ENCODE data around the gene PTPRN2.

Gene PTPRN2

DNA sequence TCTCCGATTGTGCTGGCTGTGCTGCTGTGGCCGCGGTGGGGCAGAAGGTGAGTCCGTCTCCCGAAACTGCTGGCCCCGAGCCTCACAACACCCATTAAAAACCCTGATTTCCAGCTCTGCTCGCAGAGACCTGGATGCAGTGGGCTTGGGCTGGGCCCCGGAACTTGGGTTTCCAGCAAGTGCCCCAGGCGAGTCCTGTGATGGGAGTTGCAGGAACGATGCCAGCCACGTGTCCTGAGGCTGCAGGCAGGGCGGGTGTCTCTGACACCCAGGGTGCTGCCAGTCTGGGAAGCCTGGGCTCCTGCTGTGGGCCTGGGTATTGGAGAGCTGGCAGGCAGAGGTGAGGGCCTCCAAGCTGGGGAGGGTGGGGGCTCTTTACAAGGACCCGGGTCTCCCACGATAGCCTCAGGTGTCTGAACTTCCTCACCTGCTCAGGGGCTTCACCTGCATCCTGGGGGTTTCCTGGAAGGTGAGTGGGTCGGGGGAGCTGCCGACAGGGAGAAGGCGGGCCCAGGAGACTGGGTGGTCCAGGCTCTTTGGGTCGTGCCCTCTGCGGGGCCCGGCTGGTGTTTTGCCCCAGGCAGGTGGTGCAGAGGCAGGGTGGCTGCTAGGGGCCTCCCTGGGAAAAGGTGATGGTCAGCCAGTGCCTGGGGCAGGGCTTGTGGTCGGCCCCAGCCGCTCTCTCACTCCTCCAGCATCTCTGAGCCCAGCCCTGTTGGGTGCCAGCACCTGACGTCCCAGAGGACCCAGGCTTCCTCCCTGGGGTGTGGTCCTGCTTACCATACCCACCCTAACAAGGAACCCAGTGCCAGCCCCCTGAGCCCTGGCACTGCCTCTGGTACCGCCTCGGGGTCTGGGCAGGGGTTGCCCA lies 1070.5 kb downstream of the PTPRN2 start:
- Histone ChIP-seq H3K9ac (ENCODE audit: low read depth, low read length) (no peak overlapping the region), H3K36me3 (ENCODE audit: insufficient read depth, low read length) (no peaks in the 10 kb centered on the region), H3K4me1 (ENCODE audit: insufficient read depth, low read length) (no peaks in the 10 kb centered on the region), H3K9me3 (ENCODE audit: control insufficient read depth, insufficient read depth, low read length) (no peaks in the 10 kb centered on the region; the same call in 1 of the 2 replicates)

DNA sequence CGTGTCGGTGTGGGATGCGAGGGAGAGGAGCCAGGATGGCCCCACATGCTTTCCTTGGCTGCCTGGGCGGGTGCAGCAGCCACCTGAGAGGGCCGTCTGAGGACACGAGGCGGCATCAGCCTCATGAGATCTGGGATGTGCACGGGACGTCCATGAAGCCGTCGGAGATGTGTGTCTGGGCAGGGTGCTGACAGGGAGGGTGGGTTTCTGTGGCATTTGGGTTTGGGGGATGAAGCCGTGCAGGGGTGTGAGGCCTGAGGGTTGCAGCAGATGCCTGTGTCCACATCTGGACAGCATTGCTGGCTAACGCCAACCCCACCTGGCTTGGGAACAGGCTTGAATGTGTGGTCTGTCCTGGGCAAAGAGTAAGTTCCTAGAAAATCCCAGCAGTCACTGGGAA lies 1071.3 kb downstream of the PTPRN2 start:
- H3K9ac ChIP-seq (ENCODE audit: low read depth, low read length), result no peak overlapping the region
- no peaks in the 10 kb centered on the region; the same call in 1 of the 2 replicates for H3K9me3 ChIP-seq (ENCODE audit: control insufficient read depth, insufficient read depth, low read length)
- H3K4me1 ChIP-seq (ENCODE audit: insufficient read depth, low read length), result no peaks in the 10 kb centered on the region
- H3K36me3 ChIP-seq (ENCODE audit: insufficient read depth, low read length), result no peaks in the 10 kb centered on the region

DNA sequence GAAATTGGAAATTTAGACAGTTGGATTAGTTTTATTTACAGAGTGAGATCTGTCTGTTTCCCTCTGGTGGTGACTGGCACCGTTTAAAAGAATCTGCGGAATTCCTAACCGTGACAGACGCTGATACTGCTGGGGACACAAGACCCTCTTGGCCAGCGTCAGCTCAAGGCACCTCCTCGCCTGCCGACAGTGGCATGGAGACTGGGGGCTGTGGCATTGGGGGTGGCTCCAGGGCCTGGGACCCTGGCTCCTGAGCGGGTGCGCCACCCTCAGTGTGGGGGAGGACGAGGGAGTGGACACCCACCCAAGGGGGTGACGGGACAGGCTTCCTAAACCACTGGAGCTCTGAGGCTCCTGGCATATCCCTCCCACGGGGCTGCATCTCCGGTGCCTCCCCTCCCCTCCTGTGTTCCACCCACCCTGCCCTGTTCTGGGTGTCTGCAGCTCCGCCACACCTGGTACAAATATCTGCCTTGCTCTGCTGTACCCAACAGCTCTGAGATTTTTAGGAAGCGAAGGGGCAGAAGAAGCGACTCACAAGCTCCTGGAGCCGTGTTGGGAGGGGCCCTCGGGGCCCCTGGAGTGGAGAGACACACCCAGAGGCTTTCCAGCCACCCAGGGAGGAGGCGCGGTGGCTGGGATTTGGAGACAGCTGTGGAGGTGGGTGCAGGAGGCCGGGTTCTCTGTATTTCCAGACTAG lies 1072.1 kb downstream of the PTPRN2 start:
- Histone ChIP-seq H3K36me3 (ENCODE audit: insufficient read depth, low read length) (no peaks in the 10 kb centered on the region), H3K9ac (ENCODE audit: low read depth, low read length) (no peak overlapping the region), H3K4me1 (ENCODE audit: insufficient read depth, low read length) (no peaks in the 10 kb centered on the region), H3K9me3 (ENCODE audit: control insufficient read depth, insufficient read depth, low read length) (no peaks in the 10 kb centered on the region; the same call in 1 of the 2 replicates)

GRCh38 chr7:157514746-157515145 lies 1072.9 kb downstream of the PTPRN2 start:
- no peak overlapping the region for H3K9ac ChIP-seq (ENCODE audit: low read depth, low read length)
- H3K36me3 ChIP-seq (ENCODE audit: insufficient read depth, low read length), result no peaks in the 10 kb centered on the region
- no peaks in the 10 kb centered on the region for H3K4me1 ChIP-seq (ENCODE audit: insufficient read depth, low read length)
- H3K9me3 ChIP-seq (ENCODE audit: control insufficient read depth, insufficient read depth, low read length), result no peaks in the 10 kb centered on the region; the same call in 1 of the 2 replicates

DNA sequence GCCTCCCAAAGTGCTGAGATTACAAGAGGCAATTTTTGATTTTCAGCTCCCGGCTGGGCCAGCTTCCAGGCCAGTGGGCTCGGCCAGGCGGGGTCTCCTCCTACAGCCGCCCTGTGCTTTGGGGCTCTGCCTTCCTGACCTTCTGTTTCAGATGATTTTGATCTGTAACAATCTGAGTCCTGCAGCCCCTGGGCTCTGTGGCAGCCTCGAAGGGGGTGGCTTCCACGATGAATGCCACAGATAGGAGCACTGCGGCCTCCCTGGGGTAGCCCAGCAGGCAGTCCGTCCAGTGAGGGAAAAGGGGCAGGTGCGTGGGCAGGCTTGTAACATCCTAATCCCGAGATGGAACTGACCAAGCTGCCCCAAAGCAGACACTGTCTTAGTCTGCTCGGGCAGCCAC lies 1073.3 kb downstream of the PTPRN2 start:
- Histone ChIP-seq H3K9ac (ENCODE audit: low read depth, low read length) (no peak overlapping the region), H3K9me3 (ENCODE audit: control insufficient read depth, insufficient read depth, low read length) (no peaks in the 10 kb centered on the region; the same call in 1 of the 2 replicates), H3K4me1 (ENCODE audit: insufficient read depth, low read length) (no peaks in the 10 kb centered on the region), H3K36me3 (ENCODE audit: insufficient read depth, low read length) (no peaks in the 10 kb centered on the region)

GRCh38 chr7:157513682-157514081 lies 1073.9 kb downstream of the PTPRN2 start:
- Histone ChIP-seq H3K9me3 (ENCODE audit: control insufficient read depth, insufficient read depth, low read length) (no peaks in the 10 kb centered on the region; the same call in 1 of the 2 replicates), H3K36me3 (ENCODE audit: insufficient read depth, low read length) (no peaks in the 10 kb centered on the region), H3K4me1 (ENCODE audit: insufficient read depth, low read length) (no peaks in the 10 kb centered on the region), H3K9ac (ENCODE audit: low read depth, low read length) (no peak overlapping the region)

GRCh38 chr7:157513162-157513621 lies 1074.4 kb downstream of the PTPRN2 start:
- H3K9ac ChIP-seq (ENCODE audit: low read depth, low read length), result no peak overlapping the region
- H3K9me3 ChIP-seq (ENCODE audit: control insufficient read depth, insufficient read depth, low read length), result no peaks in the 10 kb centered on the region; the same call in 1 of the 2 replicates

GRCh38 chr7:157509226-157509625 lies 1078.4 kb downstream of the PTPRN2 start:
- H3K4me1 ChIP-seq (ENCODE audit: insufficient read depth, low read length), result no peaks in the 10 kb centered on the region
- H3K9me3 ChIP-seq (ENCODE audit: control insufficient read depth, insufficient read depth, low read length), result no peaks in the 10 kb centered on the region
- no peaks in the 10 kb centered on the region for H3K36me3 ChIP-seq (ENCODE audit: insufficient read depth, low read length)
- H3K9ac ChIP-seq (ENCODE audit: low read depth, low read length), result no peak overlapping the region

More at GRCh38 chr7:157513162-157513621, 1074.4 kb downstream of the PTPRN2 start:
- H3K36me3 ChIP-seq (ENCODE audit: insufficient read depth, low read length), result no peaks in the 10 kb centered on the region
- H3K4me1 ChIP-seq (ENCODE audit: insufficient read depth, low read length), result no peaks in the 10 kb centered on the region

- Histone ChIP-seq H3K4me1 (ENCODE audit: insufficient read depth, low read length) (no peaks in the 10 kb centered on the region), H3K9ac (ENCODE audit: low read depth, low read length) (no peak overlapping the region), H3K9me3 (ENCODE audit: control insufficient read depth, insufficient read depth, low read length) (no peaks in the 10 kb centered on the region), H3K36me3 (ENCODE audit: insufficient read depth, low read length) (no peaks in the 10 kb centered on the region)
Measured at GRCh38 chr7:157508477-157508881, 1079.1 kb downstream of the PTPRN2 start.

- Histone ChIP-seq H3K4me1 (ENCODE audit: insufficient read depth, low read length) (no peaks in the 10 kb centered on the region), H3K9me3 (ENCODE audit: control insufficient read depth, insufficient read depth, low read length) (no peaks in the 10 kb centered on the region), H3K9ac (ENCODE audit: low read depth, low read length) (no peak overlapping the region), H3K36me3 (ENCODE audit: insufficient read depth, low read length) (no peaks in the 10 kb centered on the region)
Measured at GRCh38 chr7:157507987-157508386, 1079.6 kb downstream of the PTPRN2 start.

- H3K4me1 ChIP-seq (ENCODE audit: insufficient read depth, low read length), result no peaks in the 10 kb centered on the region
Measured at GRCh38 chr7:157506268-157506667, 1081.4 kb downstream of the PTPRN2 start.

DNA sequence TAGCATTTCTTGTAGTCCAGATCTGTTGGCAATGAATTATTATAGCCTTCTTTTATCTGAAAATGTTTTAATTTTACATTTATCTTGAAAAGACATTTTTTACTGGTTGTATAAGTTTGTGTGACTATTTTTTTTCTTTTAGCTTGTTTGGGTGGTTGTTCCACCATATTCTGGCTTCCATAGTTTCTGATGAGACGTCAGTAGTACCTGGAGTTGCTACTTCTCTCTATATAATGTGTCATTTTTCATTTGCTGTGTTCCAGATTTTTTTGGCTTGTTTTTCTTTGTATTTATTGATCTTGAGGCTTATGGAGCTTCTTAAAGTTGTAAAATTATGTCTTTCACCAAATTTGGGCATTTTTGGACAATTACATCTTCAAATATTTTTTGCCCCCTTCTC lies 1082.0 kb downstream of the PTPRN2 start:
- Histone ChIP-seq H3K9me3 (ENCODE audit: control insufficient read depth, insufficient read depth, low read length) (no peaks in the 10 kb centered on the region), H3K4me1 (ENCODE audit: insufficient read depth, low read length) (no peaks in the 10 kb centered on the region), H3K36me3 (ENCODE audit: insufficient read depth, low read length) (no peaks in the 10 kb centered on the region), H3K9ac (ENCODE audit: low read depth, low read length) (no peak overlapping the region)

More at GRCh38 chr7:157506268-157506667, 1081.4 kb downstream of the PTPRN2 start:
- Histone ChIP-seq H3K36me3 (ENCODE audit: insufficient read depth, low read length) (no peaks in the 10 kb centered on the region), H3K9ac (ENCODE audit: low read depth, low read length) (no peak overlapping the region), H3K9me3 (ENCODE audit: control insufficient read depth, insufficient read depth, low read length) (no peaks in the 10 kb centered on the region)

DNA sequence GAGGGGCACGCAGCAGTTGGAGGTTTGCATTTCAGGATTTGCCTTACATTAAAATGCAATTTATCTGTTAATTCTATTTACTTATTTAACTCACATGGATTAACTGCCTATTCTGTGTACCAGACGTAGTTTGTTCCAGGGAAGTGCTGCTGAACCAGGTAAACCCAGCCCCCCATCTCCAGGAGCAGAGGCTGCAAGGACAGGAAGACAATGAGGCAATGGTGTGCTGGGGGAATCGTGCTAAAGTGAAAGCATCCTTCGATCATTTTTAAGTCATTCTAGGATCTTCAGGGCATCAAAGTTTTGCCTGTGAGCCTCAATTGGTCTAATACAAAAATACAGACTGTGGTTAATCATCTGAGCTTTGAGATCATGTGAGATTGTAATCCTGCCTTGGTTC lies 1084.4 kb downstream of the PTPRN2 start:
- Histone ChIP-seq H3K9me3 (ENCODE audit: control insufficient read depth, insufficient read depth, low read length) (no peaks in the 10 kb centered on the region), H3K36me3 (ENCODE audit: insufficient read depth, low read length) (no peaks in the 10 kb centered on the region), H3K4me1 (ENCODE audit: insufficient read depth, low read length) (no peaks in the 10 kb centered on the region), H3K9ac (ENCODE audit: low read depth, low read length) (no peak overlapping the region)

DNA sequence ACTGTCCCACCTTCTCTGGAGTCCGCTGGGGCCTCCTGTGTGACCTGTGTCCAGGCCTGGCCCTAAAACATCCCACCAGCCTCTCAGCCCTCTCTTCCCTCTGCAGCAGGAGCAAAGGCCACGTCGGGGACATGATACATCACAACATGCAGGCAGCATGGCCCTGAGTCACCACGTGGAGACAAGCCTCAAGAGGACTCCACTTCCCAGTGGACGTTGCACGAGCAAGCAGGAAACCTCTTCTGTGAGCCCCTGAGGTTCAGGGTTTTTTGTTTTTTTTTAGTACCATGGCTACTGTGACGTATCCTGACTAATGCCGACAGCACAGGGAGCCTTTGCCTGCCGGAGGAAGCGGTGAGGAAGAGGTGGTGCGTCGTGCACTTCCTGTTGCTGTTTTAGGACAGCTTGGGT lies 1084.9 kb downstream of the PTPRN2 start:
- H3K9ac ChIP-seq (ENCODE audit: low read depth, low read length), result no peak overlapping the region
- no peaks in the 10 kb centered on the region for H3K36me3 ChIP-seq (ENCODE audit: insufficient read depth, low read length)
- H3K4me1 ChIP-seq (ENCODE audit: insufficient read depth, low read length), result no peaks in the 10 kb centered on the region
- no peaks in the 10 kb centered on the region for H3K9me3 ChIP-seq (ENCODE audit: control insufficient read depth, insufficient read depth, low read length)

Data from ES-I3 (cell line).